Activated CD8-positive, alpha-beta T cell treated with anti-CD3 and anti-CD28 coated beads, Interleukin-2, amount 10 ng/mL, durations not matched to agents 7 days and 5 days (primary cell): Measurements from ENCODE around the gene RAD51B. TPM values are rescaled to one million over a fixed set of nuclear protein-coding genes. Genes with fewer than 3 reads are reported as not detected.

ENCODE experiments used
- ATAC-seq: fragments of 150-1000 bp; cut with Tn5 transposase; one replicate; pipeline ENCODE4 v1.10.0; 2021; ENCODE audit warnings: moderate library complexity
- CTCF ChIA-PET: fragments of 350-600 bp; sonication (Branson Sonifier 250); formaldehyde crosslinking; loops from one replicate; lab custom pipeline; 2021; ENCODE audit warnings: antibody characterized with exemption; lab: Charles Lee
- POLR2A ChIA-PET: fragments of 350-600 bp; sonication (Branson Sonifier 250); formaldehyde crosslinking; loops from one replicate; lab custom pipeline; 2021; ENCODE audit warnings: antibody characterized with exemption; lab: Charles Lee
- DNase-seq: peaks from one replicate; pipeline ENCODE4 v3.0.0-alpha.2; 2020
- H3K27ac Mint-ChIP-seq: one replicate; pipeline ENCODE4 v1.8.0; 2021; ENCODE audit warnings: mild to moderate bottlenecking, mixed read lengths
- H3K27me3 Mint-ChIP-seq: one replicate; pipeline ENCODE4 v1.8.0; 2021; ENCODE audit warnings: low read depth, mixed read lengths
- H3K36me3 Mint-ChIP-seq: one replicate; pipeline ENCODE4 v1.8.0; 2021; ENCODE audit warnings: low read depth, mixed read lengths
- H3K4me1 Mint-ChIP-seq: one replicate; pipeline ENCODE4 v1.8.0; 2021; ENCODE audit warnings: low read depth, mixed read lengths
- H3K4me3 Mint-ChIP-seq: one replicate; pipeline ENCODE4 v1.8.0; 2021; ENCODE audit warnings: mild to moderate bottlenecking, mixed read lengths
- H3K9me3 Mint-ChIP-seq: one replicate; pipeline ENCODE4 v1.8.0; 2022; ENCODE audit warnings: mixed read lengths; ENCODE audit not compliant: insufficient read depth
- total RNA-seq, 2 experiments: library from RNA; stranded (reverse); gene quantifications; one replicate each; pipeline ENCODE4 v1.2.3, GENCODE V29; 2021

Gene RAD51B
- total RNA-seq, 2 experiments from 2014 or later = 34.1 to 38.8 TPM

- ChIA-PET POLR2A (interaction anchor here (1.3 kb wide), 1 partner anchor 17 kb away, joined by 3 read pairs; no protein-coding TSS in a partner anchor), CTCF (interaction anchor here (2.2 kb wide), 1 partner anchor 10 kb away, joined by 5 read pairs; no protein-coding TSS in a partner anchor)
- no peak for ATAC-seq
- H3K4me1 Mint-ChIP-seq = peaks cover 55% of the 10 kb centered on the region
- H3K27me3 Mint-ChIP-seq = peaks cover under 1% of the 10 kb centered on the region
- no peak overlapping the region for H3K27ac Mint-ChIP-seq
- no peak overlapping the region for H3K4me3 Mint-ChIP-seq
- no peaks in the 10 kb centered on the region for H3K9me3 Mint-ChIP-seq
- no peak for DNase-seq
- no peaks in the 10 kb centered on the region for H3K36me3 Mint-ChIP-seq
Measured at GRCh38 chr14:68768316-68768715, 948.7 kb downstream of the RAD51B start.

GRCh38 chr14:68770051-68770450 lies 950.5 kb downstream of the RAD51B start:
- peaks cover 4% of the 10 kb centered on the region for H3K9me3 Mint-ChIP-seq
- DNase-seq (no peak), ATAC-seq (no peak)
- ChIA-PET CTCF (interaction anchor here (0.9 kb wide), 1 partner anchor 8 kb away, joined by 3 read pairs; no protein-coding TSS in a partner anchor), POLR2A (no interaction called here)
- H3K27ac Mint-ChIP-seq = peak overlapping the region; percentile 3
- H3K27me3 Mint-ChIP-seq = no peaks in the 10 kb centered on the region
- H3K4me3 Mint-ChIP-seq = no peak overlapping the region
- peaks cover 58% of the 10 kb centered on the region for H3K4me1 Mint-ChIP-seq
- H3K36me3 Mint-ChIP-seq = peaks cover 6% of the 10 kb centered on the region

GRCh38 chr14:68770553-68771286 lies 951.1 kb downstream of the RAD51B start:
- no peak for ATAC-seq
- H3K27ac Mint-ChIP-seq = peak overlapping the region; percentile 68
- H3K27me3 Mint-ChIP-seq = no peaks in the 10 kb centered on the region
- H3K4me1 Mint-ChIP-seq = peaks cover 57% of the 10 kb centered on the region
- peaks cover 6% of the 10 kb centered on the region for H3K36me3 Mint-ChIP-seq
- no peak for DNase-seq
- H3K9me3 Mint-ChIP-seq = peaks cover 9% of the 10 kb centered on the region
- ChIA-PET POLR2A (interaction anchor here (1.0 to 2.4 kb wide), 4 partner anchors 10 to 36 kb away, joined by 3 to 25 read pairs (median 4); partner anchors contain the start of gene ZFP36L1), CTCF (no interaction called here)
- no peak overlapping the region for H3K4me3 Mint-ChIP-seq

- H3K36me3 Mint-ChIP-seq = peaks cover 6% of the 10 kb centered on the region
- DNase-seq (peak; percentile 47), ATAC-seq (peak; percentile 73)
- peaks cover 57% of the 10 kb centered on the region for H3K4me1 Mint-ChIP-seq
- ChIA-PET CTCF (interaction anchor here (0.7 to 1.4 kb wide), 3 partner anchors 9 to 52 kb away, joined by 4 to 6 read pairs (median 4); no protein-coding TSS in a partner anchor), POLR2A (interaction anchor here (1.0 to 2.4 kb wide), 5 partner anchors 9 to 37 kb away, joined by 3 to 25 read pairs (median 4); partner anchors contain the start of gene ZFP36L1)
- no peaks in the 10 kb centered on the region for H3K27me3 Mint-ChIP-seq
- H3K9me3 Mint-ChIP-seq = peaks cover 9% of the 10 kb centered on the region
- H3K27ac Mint-ChIP-seq = peak overlapping the region; percentile 68
- peak overlapping the region; percentile 46 for H3K4me3 Mint-ChIP-seq
Measured at GRCh38 chr14:68771631-68772030, 952.1 kb downstream of the RAD51B start.

- ATAC-seq (no peak), DNase-seq (no peak)
- H3K4me1 Mint-ChIP-seq = peaks cover 47% of the 10 kb centered on the region
- H3K4me3 Mint-ChIP-seq = no peak overlapping the region
- no peaks in the 10 kb centered on the region for H3K27me3 Mint-ChIP-seq
- ChIA-PET POLR2A (interaction anchor here (2.4 kb wide), 1 partner anchor 8 kb away, joined by 25 read pairs; no protein-coding TSS in a partner anchor), CTCF (interaction anchor here (0.7 to 1.4 kb wide), 4 partner anchors 15 to 53 kb away, joined by 3 to 6 read pairs (median 4); no protein-coding TSS in a partner anchor)
- H3K27ac Mint-ChIP-seq = peak overlapping the region; percentile 27
- H3K9me3 Mint-ChIP-seq = peaks cover 9% of the 10 kb centered on the region
- H3K36me3 Mint-ChIP-seq = peaks cover 6% of the 10 kb centered on the region
Measured at GRCh38 chr14:68772761-68773381, 953.3 kb downstream of the RAD51B start.

- ATAC-seq (no peak), DNase-seq (no peak)
- H3K4me1 Mint-ChIP-seq = peaks cover 61% of the 10 kb centered on the region
- POLR2A ChIA-PET = no interaction called here
- no peak overlapping the region for H3K27ac Mint-ChIP-seq
- peaks cover 6% of the 10 kb centered on the region for H3K36me3 Mint-ChIP-seq
- no peaks in the 10 kb centered on the region for H3K27me3 Mint-ChIP-seq
- H3K9me3 Mint-ChIP-seq = peaks cover 9% of the 10 kb centered on the region
- CTCF ChIA-PET = interaction anchor here (0.5 to 1.2 kb wide), 5 partner anchors 13 to 42 kb away, joined by 3 to 4 read pairs (median 3); no protein-coding TSS in a partner anchor
- H3K4me3 Mint-ChIP-seq = no peak overlapping the region
Measured at GRCh38 chr14:68774771-68775613, 955.4 kb downstream of the RAD51B start.

GRCh38 chr14:68775614-68776126 lies 956.1 kb downstream of the RAD51B start:
- Mint-ChIP-seq H3K4me3 (no peak overlapping the region), H3K36me3 (peaks cover 6% of the 10 kb centered on the region), H3K27ac (no peak overlapping the region), H3K4me1 (peaks cover 62% of the 10 kb centered on the region), H3K27me3 (no peaks in the 10 kb centered on the region), H3K9me3 (peaks cover 9% of the 10 kb centered on the region)
- no peak for DNase-seq
- POLR2A ChIA-PET = no interaction called here
- CTCF ChIA-PET = interaction anchor here (0.5 to 1.2 kb wide), 5 partner anchors 13 to 41 kb away, joined by 3 to 4 read pairs (median 3); no protein-coding TSS in a partner anchor
- ATAC-seq = no peak

- Mint-ChIP-seq H3K9me3 (peaks cover 9% of the 10 kb centered on the region), H3K36me3 (peaks cover 6% of the 10 kb centered on the region), H3K27me3 (no peaks in the 10 kb centered on the region), H3K4me1 (peaks cover 63% of the 10 kb centered on the region), H3K27ac (no peak overlapping the region), H3K4me3 (no peak overlapping the region)
- CTCF ChIA-PET = interaction anchor here (1.6 to 5.0 kb wide), 2 partner anchors 10 to 12 kb away, joined by 5 to 82 read pairs; no protein-coding TSS in a partner anchor
- no peak for DNase-seq
- POLR2A ChIA-PET = no interaction called here
- no peak for ATAC-seq
Measured at GRCh38 chr14:68777644-68778043, 958.1 kb downstream of the RAD51B start.

Other genes starting within 250 kb of the RAD51B start
- 10 to 100 TPM; 14.8 to 17.5 TPM for gene PIGH, start 219.5 kb upstream of the RAD51B start, total RNA-seq
- 1 to 10 TPM; 1.6 to 2.3 TPM for gene ARG2, start 199.9 kb upstream of the RAD51B start, total RNA-seq
- gene VTI1B, start 145.1 kb upstream of the RAD51B start, total RNA-seq = 10 to 100 TPM; 69.6 to 70.6 TPM
- 10 to 100 TPM; 48.8 to 57.1 TPM for gene RDH11, start 124.0 kb upstream of the RAD51B start, total RNA-seq
- gene RDH12, start 117.9 kb upstream of the RAD51B start, total RNA-seq = not detected
- gene ZFYVE26, start 3.2 kb upstream of the RAD51B start, total RNA-seq = 10 to 100 TPM; 22.6 to 22.9 TPM